Neural cell (in vitro differentiated cells): ENCODE results near the gene CHD6. TPM values are rescaled to one million over a fixed set of nuclear protein-coding genes. Genes with fewer than 3 reads are reported as not detected.

ENCODE experiments used
- H2AFZ ChIP-seq: fragments of 200-600, 300-800 bp; sonication (generic), shearing (Covaris generic); 2 replicates; pipeline ENCODE4 v1.6.0; 2014; ENCODE audit warnings: low read depth, mild to moderate bottlenecking, antibody characterized with exemption, low read length, moderate library complexity
- H3F3A ChIP-seq: fragments of 200-600 bp; shearing (Covaris generic); 2 replicates; pipeline ENCODE4 v1.6.1; 2016; ENCODE audit warnings: mild to moderate bottlenecking, moderate library complexity, mixed read lengths, antibody characterized with exemption, low read length; ENCODE audit not compliant: insufficient read depth, poor library complexity, severe bottlenecking
- H3K27ac ChIP-seq: fragments of 200-600, 300-800 bp; sonication (generic), shearing (Covaris generic); 2 replicates; pipeline ENCODE4 v1.5.1; 2014; ENCODE audit warnings: mild to moderate bottlenecking, low read length, moderate library complexity
- H3K27me3 ChIP-seq: fragments of 300-800, 200-600 bp; sonication (generic), shearing (Covaris generic); 2 replicates; pipeline ENCODE4 v1.6.0; 2014; ENCODE audit warnings: mild to moderate bottlenecking, low read depth, low read length, moderate library complexity; ENCODE audit not compliant: insufficient read depth
- H3K36me3 ChIP-seq: fragments of 300-800, 200-600 bp; sonication (generic), shearing (Covaris generic); 2 replicates; pipeline ENCODE4 v1.5.1; 2014; ENCODE audit warnings: mild to moderate bottlenecking, antibody characterized with exemption, low read length, moderate library complexity; ENCODE audit not compliant: insufficient read depth
- H3K4me2 ChIP-seq: fragments of 300-800, 200-600 bp; sonication (generic), shearing (Covaris generic); 2 replicates; pipeline ENCODE4 v1.6.0; 2014; ENCODE audit warnings: mild to moderate bottlenecking, low read length
- H3K4me3 ChIP-seq: fragments of 300-800, 200-600 bp; sonication (generic), shearing (Covaris generic); 2 replicates; pipeline ENCODE4 v1.5.1; 2014; ENCODE audit warnings: mild to moderate bottlenecking, low read length, moderate library complexity
- H3K79me2 ChIP-seq: fragments of 200-600 bp; shearing (Covaris generic); replicated peaks from 2 replicates; pipeline ENCODE4 v1.6.0; 2014; ENCODE audit warnings: mild to moderate bottlenecking, low read length, moderate library complexity; ENCODE audit not compliant: insufficient read depth
- H3K9ac ChIP-seq: fragments of 300-800, 200-600 bp; sonication (generic), shearing (Covaris generic); 2 replicates; pipeline ENCODE4 v1.6.1; 2016; ENCODE audit warnings: mild to moderate bottlenecking, low read length, mixed read lengths
- H3K9me2 ChIP-seq: fragments of 200-600 bp; shearing (Covaris generic); 2 replicates; pipeline ENCODE4 v1.6.1; 2016; ENCODE audit warnings: mild to moderate bottlenecking, low read length, mixed read lengths; ENCODE audit not compliant: insufficient read depth
- H3K9me3 ChIP-seq: fragments of 200-600, 300-800 bp; sonication (generic), shearing (Covaris generic); 2 replicates; pipeline ENCODE4 v1.6.1; 2016; ENCODE audit warnings: mild to moderate bottlenecking, mixed run types, low read length, moderate library complexity, mixed read lengths
- H4K20me1 ChIP-seq: fragments of 200-600 bp; shearing (Covaris generic); 2 replicates; pipeline ENCODE4 v1.6.1; 2016; ENCODE audit warnings: mild to moderate bottlenecking, mixed run types; ENCODE audit not compliant: insufficient read depth
- CTCF ChIP-seq: fragments of 450-650 bp; IDR thresholded peaks from 2 replicates; pipeline ENCODE4 v1.5.1; 2014; ENCODE audit warnings: antibody characterized with exemption, mild to moderate bottlenecking, moderate library complexity; ENCODE audit not compliant: poor library complexity, severe bottlenecking
- EP300 ChIP-seq: fragments of 450-650 bp; conservative IDR thresholded peaks from 2 replicates; pipeline ENCODE4 v1.6.1; 2014; ENCODE audit warnings: antibody characterized with exemption, mild to moderate bottlenecking, moderate library complexity; ENCODE audit not compliant: poor library complexity, severe bottlenecking
- EZH2 ChIP-seq: fragments of 200-600, 300-800 bp; shearing (Covaris generic), sonication (generic); IDR thresholded peaks from 2 replicates; pipeline ENCODE4 v1.6.1; 2014; ENCODE audit warnings: antibody characterized with exemption, low read length, borderline replicate concordance, mild to moderate bottlenecking; ENCODE audit not compliant: insufficient read depth, poor library complexity, severe bottlenecking
- MXI1 ChIP-seq: fragments of 450-650 bp; conservative IDR thresholded peaks from 2 replicates; pipeline ENCODE4 v1.6.1; 2014; ENCODE audit warnings: antibody characterized with exemption, mild to moderate bottlenecking; ENCODE audit not compliant: poor library complexity, severe bottlenecking
- POLR2AphosphoS5 ChIP-seq: IDR thresholded peaks from 2 replicates; pipeline ENCODE4 v1.6.1; 2012
- RAD21 ChIP-seq: fragments of 450-650 bp; conservative IDR thresholded peaks from 2 replicates; pipeline ENCODE4 v1.6.1; 2014; ENCODE audit warnings: antibody characterized with exemption, mild to moderate bottlenecking, moderate library complexity
- SMC3 ChIP-seq: fragments of 450-650 bp; conservative IDR thresholded peaks from 2 replicates; pipeline ENCODE4 v1.6.1; 2014; ENCODE audit warnings: antibody characterized with exemption, mild to moderate bottlenecking, moderate library complexity; ENCODE audit not compliant: poor library complexity
- TAF1 ChIP-seq: IDR thresholded peaks from 2 replicates; pipeline ENCODE4 v1.6.1; 2012; ENCODE audit warnings: low read depth
- polyA plus RNA-seq: library from polyadenylated mRNA; depleted of rRNA; stranded (reverse); fragments of >200 nt; gene quantifications from 2 replicates; pipeline ENCODE4 v1.2.3, GENCODE V29; 2014
- TF ChIP-seq, protein P1 (sequence below): IDR thresholded peaks from 2 replicates; pipeline ENCODE4 v1.6.1; 2012; ENCODE audit warnings: borderline replicate concordance

Gene CHD6
- polyA plus RNA-seq, 1 donor from 2014 or later = 22.9 TPM

DNA sequence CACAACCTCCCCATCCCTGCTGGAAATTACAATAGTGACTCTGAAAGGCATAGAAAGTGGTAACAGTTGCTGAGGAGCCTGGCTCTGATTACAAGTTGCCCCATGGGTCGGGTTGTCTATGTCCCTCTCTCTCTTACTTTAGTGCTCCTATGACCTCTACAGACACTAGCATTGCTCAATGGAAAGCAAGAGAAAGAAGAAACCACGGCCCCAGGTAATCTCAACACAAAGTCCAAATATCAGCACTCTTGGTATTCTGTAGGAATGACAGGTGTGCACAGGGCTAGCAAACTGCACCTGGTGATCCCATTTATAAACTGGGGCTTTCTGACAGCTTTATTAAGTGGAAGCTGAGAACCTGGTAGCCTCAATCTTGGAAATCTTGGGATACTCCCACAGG lies 171.2 kb downstream of the CHD6 start:
- H3K27ac ChIP-seq = no peak overlapping the region
- no peaks in the 10 kb centered on the region for H3K9me3 ChIP-seq
- no peaks in the 10 kb centered on the region for H3K79me2 ChIP-seq
- no peaks in the 10 kb centered on the region for H3F3A ChIP-seq
- no peaks in the 10 kb centered on the region for H3K27me3 ChIP-seq
- H3K4me2 ChIP-seq = no peak overlapping the region
- H3K4me3 ChIP-seq = no peak overlapping the region
- no peak overlapping the region for H2AFZ ChIP-seq
- no peaks in the 10 kb centered on the region for H4K20me1 ChIP-seq
- H3K9ac ChIP-seq = no peak overlapping the region
- H3K9me2 ChIP-seq = no peaks in the 10 kb centered on the region
- peaks cover 20% of the 10 kb centered on the region for H3K36me3 ChIP-seq
- TF ChIP-seq MXI1 (no peak), RAD21 (no peak), SMC3 (no peak), CTCF (no peak), POLR2AphosphoS5 (no peak), EP300 (no peak), TAF1 (no peak)
- TF ChIP-seq, protein P1, sequence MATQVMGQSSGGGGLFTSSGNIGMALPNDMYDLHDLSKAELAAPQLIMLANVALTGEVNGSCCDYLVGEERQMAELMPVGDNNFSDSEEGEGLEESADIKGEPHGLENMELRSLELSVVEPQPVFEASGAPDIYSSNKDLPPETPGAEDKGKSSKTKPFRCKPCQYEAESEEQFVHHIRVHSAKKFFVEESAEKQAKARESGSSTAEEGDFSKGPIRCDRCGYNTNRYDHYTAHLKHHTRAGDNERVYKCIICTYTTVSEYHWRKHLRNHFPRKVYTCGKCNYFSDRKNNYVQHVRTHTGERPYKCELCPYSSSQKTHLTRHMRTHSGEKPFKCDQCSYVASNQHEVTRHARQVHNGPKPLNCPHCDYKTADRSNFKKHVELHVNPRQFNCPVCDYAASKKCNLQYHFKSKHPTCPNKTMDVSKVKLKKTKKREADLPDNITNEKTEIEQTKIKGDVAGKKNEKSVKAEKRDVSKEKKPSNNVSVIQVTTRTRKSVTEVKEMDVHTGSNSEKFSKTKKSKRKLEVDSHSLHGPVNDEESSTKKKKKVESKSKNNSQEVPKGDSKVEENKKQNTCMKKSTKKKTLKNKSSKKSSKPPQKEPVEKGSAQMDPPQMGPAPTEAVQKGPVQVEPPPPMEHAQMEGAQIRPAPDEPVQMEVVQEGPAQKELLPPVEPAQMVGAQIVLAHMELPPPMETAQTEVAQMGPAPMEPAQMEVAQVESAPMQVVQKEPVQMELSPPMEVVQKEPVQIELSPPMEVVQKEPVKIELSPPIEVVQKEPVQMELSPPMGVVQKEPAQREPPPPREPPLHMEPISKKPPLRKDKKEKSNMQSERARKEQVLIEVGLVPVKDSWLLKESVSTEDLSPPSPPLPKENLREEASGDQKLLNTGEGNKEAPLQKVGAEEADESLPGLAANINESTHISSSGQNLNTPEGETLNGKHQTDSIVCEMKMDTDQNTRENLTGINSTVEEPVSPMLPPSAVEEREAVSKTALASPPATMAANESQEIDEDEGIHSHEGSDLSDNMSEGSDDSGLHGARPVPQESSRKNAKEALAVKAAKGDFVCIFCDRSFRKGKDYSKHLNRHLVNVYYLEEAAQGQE = no peak

DNA sequence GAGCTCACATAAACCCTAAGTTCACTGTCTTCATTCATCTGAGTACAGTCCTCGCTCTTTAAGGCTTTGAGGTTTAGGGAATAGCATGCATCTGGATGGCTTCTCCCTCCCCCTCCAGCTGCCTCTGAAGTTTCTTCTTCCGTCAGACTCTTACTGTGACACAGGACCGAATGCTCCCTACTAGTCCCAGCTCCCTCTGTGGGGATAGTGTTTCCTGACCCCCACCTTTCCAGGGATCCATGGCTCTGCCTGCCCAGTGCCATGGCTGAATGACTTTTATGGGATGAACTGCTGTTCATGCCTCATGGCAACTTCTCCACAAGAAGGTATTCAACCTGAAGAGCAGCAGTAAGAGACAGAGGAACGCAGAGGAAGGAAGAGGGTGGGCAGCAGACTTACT lies 171.7 kb downstream of the CHD6 start:
- Histone ChIP-seq H3K9me2 (no peaks in the 10 kb centered on the region), H3K79me2 (no peaks in the 10 kb centered on the region), H3K27me3 (no peaks in the 10 kb centered on the region), H3F3A (no peaks in the 10 kb centered on the region), H3K27ac (no peak overlapping the region), H3K36me3 (peaks cover 20% of the 10 kb centered on the region), H4K20me1 (no peaks in the 10 kb centered on the region), H2AFZ (no peak overlapping the region), H3K4me2 (no peak overlapping the region), H3K9me3 (no peaks in the 10 kb centered on the region), H3K9ac (no peak overlapping the region), H3K4me3 (no peak overlapping the region)
- TF ChIP-seq CTCF = no peak
- TF ChIP-seq POLR2AphosphoS5 = no peak
- TF ChIP-seq, protein P1 = no peak
- TF ChIP-seq MXI1 = no peak
- TF ChIP-seq SMC3 = no peak
- no peak for TF ChIP-seq TAF1
- TF ChIP-seq EZH2 = no peak
- no peak for TF ChIP-seq RAD21
- TF ChIP-seq EP300 = no peak
